GM12878 (cell line): ENCODE measurements around the gene ZNF785. TPM values are rescaled to one million over a fixed set of nuclear protein-coding genes. Genes with fewer than 3 reads are reported as not detected.

ENCODE experiments used
- ATAC-seq: fragments of 200-7000 bp; cut with Tn5 transposase; 3 replicates; pipeline ENCODE4 v1.9.1; 2020; ENCODE audit warnings: mild to moderate bottlenecking, moderate library complexity
- BruUV-seq: library from RNA; stranded (reverse); fragments of 400-500 nt; replicated peaks from 2 replicates; lab custom pipeline; 2021; lab: Mats Ljungman, UMichigan
- CTCF ChIA-PET: fragments of 300-600 bp; sonication (Branson Sonifier 250); formaldehyde crosslinking; extraction: SDS; loops from one replicate; lab custom pipeline; 2021; ENCODE audit warnings: inconsistent platforms; lab: Yijun Ruan, JAX
- POLR2A ChIA-PET: fragments of 350-600 bp; formaldehyde crosslinking; extraction: SDS; loops from one replicate; lab custom pipeline; 2021; ENCODE audit warnings: inconsistent platforms; lab: Charles Lee
- RAD21 ChIA-PET: fragments of 300-600 bp; sonication (Branson Sonifier 250); formaldehyde crosslinking; loops from one replicate; lab custom pipeline; 2023; ENCODE audit warnings: antibody characterized with exemption; ENCODE audit not compliant: unreplicated experiment; lab: Charles Lee
- SMC1A ChIA-PET: fragments of 300-600 bp; sonication (Branson Sonifier 250); formaldehyde crosslinking; loops from one replicate; lab custom pipeline; 2023; ENCODE audit not compliant: unreplicated experiment, uncharacterized antibody; lab: Charles Lee
- DNase-seq: peaks from one replicate; pipeline ENCODE4 v3.0.0-alpha.2; 2011; ENCODE audit warnings: low read depth, low spot score
- FAIRE-seq: peaks from 3 replicates; lab custom pipeline; 2011; peaks lifted over from hg19 to GRCh38; lab: Jason Lieb, UNC
- H2AFZ ChIP-seq: 2 replicates; pipeline ENCODE4 v1.6.0; 2011; ENCODE audit warnings: low read depth, low read length, control low read depth; ENCODE audit not compliant: control insufficient read depth
- H3K27ac ChIP-seq: 2 replicates; pipeline ENCODE4 v1.5.1; 2011; ENCODE audit warnings: control low read depth; ENCODE audit not compliant: control insufficient read depth, insufficient read depth
- H3K27me3 ChIP-seq, 2 experiments: replicated peaks in 1 of 2; 2 replicates each; pipeline versions ENCODE4 v1.6.0 to v1.6.1; 2011; ENCODE audit warnings: low read length in 1 of 2; ENCODE audit not compliant: control insufficient read depth in 2 of 2, insufficient read depth in 2 of 2
- H3K36me3 ChIP-seq, 2 experiments: 2 replicates each; pipeline ENCODE4 v1.5.1; 2011; ENCODE audit warnings: low read length in 1 of 2; ENCODE audit not compliant: control insufficient read depth in 2 of 2, insufficient read depth in 2 of 2
- H3K4me1 ChIP-seq: 2 replicates; pipeline ENCODE4 v1.6.1; 2011; ENCODE audit warnings: mild to moderate bottlenecking, low read length, moderate library complexity, mixed read lengths; ENCODE audit not compliant: control insufficient read depth, insufficient read depth
- H3K4me2 ChIP-seq: 2 replicates; pipeline ENCODE4 v1.6.0; 2011; ENCODE audit warnings: control low read depth; ENCODE audit not compliant: control insufficient read depth, insufficient read depth
- H3K4me3 ChIP-seq: fragments of 200-600 bp; sonication (generic); 2 replicates; pipeline ENCODE4 v1.5.1; 2016
- H3K79me2 ChIP-seq: 2 replicates; pipeline ENCODE4 v1.6.0; 2011; ENCODE audit warnings: low read length; ENCODE audit not compliant: control insufficient read depth, insufficient read depth
- H3K9ac ChIP-seq: 2 replicates; pipeline ENCODE4 v1.8.0; 2011; ENCODE audit warnings: low read length, control low read depth, mixed read lengths; ENCODE audit not compliant: control insufficient read depth, insufficient read depth
- H3K9me3 ChIP-seq: replicated peaks from 3 replicates; pipeline ENCODE4 v1.5.1; 2011; ENCODE audit warnings: mild to moderate bottlenecking, low read length; ENCODE audit not compliant: control insufficient read depth, insufficient read depth
- H4K20me1 ChIP-seq: 2 replicates; pipeline ENCODE4 v1.6.0; 2011; ENCODE audit not compliant: control insufficient read depth, insufficient read depth
- BACH1 ChIP-seq: fragments of 450-650 bp; IDR thresholded peaks from 2 replicates; pipeline ENCODE4 v1.6.1; 2017; ENCODE audit warnings: mild to moderate bottlenecking, borderline replicate concordance
- CREB1 ChIP-seq: IDR thresholded peaks from 2 replicates; pipeline ENCODE4 v1.6.1; 2012; ENCODE audit warnings: low read depth, mild to moderate bottlenecking, inconsistent platforms
- EP300 ChIP-seq, 2 experiments: fragments of 150-350 bp in 1 of 2; IDR thresholded peaks; 2 replicates each; pipeline ENCODE4 v1.6.1; 2011 to 2012; ENCODE audit warnings: low read depth in 2 of 2, low read length in 2 of 2, borderline replicate concordance in 1 of 2, improper control_type of control experiment in 1 of 2, inconsistent platforms in 1 of 2; ENCODE audit not compliant: control insufficient read depth in 1 of 2
- KLF5 ChIP-seq: fragments of 450-650 bp; IDR thresholded peaks from 2 replicates; pipeline ENCODE4 v1.6.1; 2014; ENCODE audit warnings: mild to moderate bottlenecking; ENCODE audit not compliant: partially characterized antibody
- RELB ChIP-seq: fragments of 450-650 bp; IDR thresholded peaks from 2 replicates; pipeline ENCODE4 v1.6.1; 2017; ENCODE audit warnings: low read depth, mild to moderate bottlenecking, moderate library complexity
- SPI1 ChIP-seq: IDR thresholded peaks from 2 replicates; pipeline ENCODE4 v1.6.1; 2011; ENCODE audit warnings: low read depth, mild to moderate bottlenecking, low read length, moderate library complexity, borderline replicate concordance; ENCODE audit not compliant: insufficient read depth
- ZNF24 ChIP-seq: fragments of 450-650 bp; IDR thresholded peaks from 2 replicates; pipeline ENCODE4 v1.6.1; 2017; ENCODE audit warnings: antibody characterized with exemption, mild to moderate bottlenecking
- WGBS: methylation state at CpG from one replicate; pipeline ENCODE4 v1.1.6; 2016; ENCODE audit warnings: low lambda C conversion rate; ENCODE audit not compliant: insufficient replicate concordance, insufficient coverage; ENCODE audit errors: missing lambda C conversion rate; 5-methylcytosine and 5-hydroxymethylcytosine counted together
- in situ Hi-C: fragments of 300-500 bp; cut with MboI; formaldehyde crosslinking; loops from 9 replicates; pipeline ENCODE4 v1.14.3; 2018; ENCODE audit warnings: mixed read lengths
- intact Hi-C: fragments of 100-400 bp; cut with micrococcal nuclease; formaldehyde crosslinking; loops from one replicate; pipeline ENCODE4 v1.14.2; 2022; ENCODE audit not compliant: unreplicated experiment
- polyA plus RNA-seq, 11 experiments: library from polyadenylated mRNA; depleted of rRNA in 4 of 11; unstranded in 6 of 11; stranded (reverse) in 5 of 11; fragments of >200 nt; fragmentation: Nextera tagmentation in 4 of 11; fragmentation: Illumina TruSeq in 1 of 11; extraction: Ambion mirVana in 4 of 11; extraction: Trizol in 1 of 11; gene quantifications; 1 replicate in 1 of 11; 2 replicates in 10 of 11; pipeline versions ENCODE4 v1.2.1 to v1.2.3, GENCODE V29; 2011 to 2016; ENCODE audit warnings: inconsistent platforms in 2 of 11, missing spikeins in 2 of 11, low read depth in 1 of 11
- total RNA-seq, 4 experiments: library from RNA; depleted of rRNA in 3 of 4; stranded (reverse); fragments of >200 nt in 3 of 4; fragmentation: Illumina TruSeq in 1 of 4; extraction: Trizol in 1 of 4; gene quantifications; 2 replicates each; pipeline versions ENCODE4 v1.2.1 to v1.2.3, GENCODE V29; 2013 to 2021
- TF ChIP-seq, protein P1 (sequence below): fragments of 450-650 bp; IDR thresholded peaks from 2 replicates; pipeline ENCODE4 v1.6.1; 2017; ENCODE audit warnings: mild to moderate bottlenecking
- TF ChIP-seq, protein P2 (sequence below): fragments of 450-650 bp; IDR thresholded peaks from 2 replicates; pipeline ENCODE4 v1.6.1; 2017; ENCODE audit warnings: mild to moderate bottlenecking, moderate library complexity
- TF ChIP-seq, protein P3 (sequence below): fragments of 450-650 bp; IDR thresholded peaks from 2 replicates; pipeline ENCODE4 v1.6.1; 2017; ENCODE audit warnings: mild to moderate bottlenecking, moderate library complexity

Gene ZNF785
- total and polyA plus RNA-seq, 10 of the 15 experiments (the other 5 are each of a cell fraction or from before 2014, with no cell fraction given): 0.87 to 11.5 (median 7.5) TPM

- H3K4me3 ChIP-seq: peak overlapping the region; percentile 98
- DNase-seq (no peak), ATAC-seq (peak; percentile 65), FAIRE-seq (no peak)
- POLR2A ChIA-PET: interaction anchor here (0.6 to 3.6 kb wide), 9 partner anchors 10 to 203 kb away, joined by 3 to 16 read pairs (median 5); partner anchors contain the start of genes DCTPP1, SEPTIN1 and ZNF747
- H4K20me1 ChIP-seq: no peaks in the 10 kb centered on the region
- H2AFZ ChIP-seq: peak overlapping the region; percentile 89
- intact Hi-C loops: loop anchor here (2.0 kb wide), 1 partner anchor 50 kb away; the partner anchor contains the start of gene ZNF747
- H3K4me1 ChIP-seq: peaks cover 3% of the 10 kb centered on the region; the same call in 1 of the 2 replicates
- SMC1A ChIA-PET: interaction anchor here (1.0 to 4.3 kb wide), 6 partner anchors 13 to 155 kb away, joined by 4 to 17 read pairs (median 7); partner anchors contain the start of genes DCTPP1, ZNF688 and ZNF747
- H3K79me2 ChIP-seq: peaks cover 27% of the 10 kb centered on the region
- H3K27ac ChIP-seq: peak overlapping the region; percentile 89
- in situ Hi-C loops: no loop called here
- H3K4me2 ChIP-seq: peak overlapping the region; percentile 81
- peak overlapping the region; percentile 96 for H3K9ac ChIP-seq
- WGBS: under 1% methylated on average over 20 of the region's 23 CpGs
- no peaks in the 10 kb centered on the region for H3K9me3 ChIP-seq
- RAD21 ChIA-PET: interaction anchor here (0.8 to 3.2 kb wide), 8 partner anchors 13 to 155 kb away, joined by 3 to 13 read pairs (median 4); partner anchors contain the start of genes DCTPP1, ZNF747 and ZNF764
- CTCF ChIA-PET: interaction anchor here (0.9 to 5.1 kb wide), 11 partner anchors 11 to 155 kb away, joined by 3 to 29 read pairs (median 5); partner anchors contain the start of genes DCTPP1, ZNF688, ZNF689 and ZNF747
- H3K27me3 ChIP-seq: no peaks in the 10 kb centered on the region
- H3K36me3 ChIP-seq: peaks cover 0 to 3% of the 10 kb centered on the region in 2 experiments; a peak in 3 of 4 replicates
- BruUV-seq: TSS peak; percentile 77
- TF ChIP-seq RELB (no peak), EP300 (IDR thresholded peaks at IDR 0.05; ENCODE audit: borderline replicate concordance in 1 of 2, control insufficient read depth in 1 of 2, low read depth in 2 of 2, low read length in 2 of 2) (no peak), ZNF24 (no peak), CREB1 (no peak), KLF5 (no peak), SPI1 (0 out of 2 replicates have a peak, but pooled peaks have one; percentile 19), BACH1 (no peak)
- TF ChIP-seq, protein P1, sequence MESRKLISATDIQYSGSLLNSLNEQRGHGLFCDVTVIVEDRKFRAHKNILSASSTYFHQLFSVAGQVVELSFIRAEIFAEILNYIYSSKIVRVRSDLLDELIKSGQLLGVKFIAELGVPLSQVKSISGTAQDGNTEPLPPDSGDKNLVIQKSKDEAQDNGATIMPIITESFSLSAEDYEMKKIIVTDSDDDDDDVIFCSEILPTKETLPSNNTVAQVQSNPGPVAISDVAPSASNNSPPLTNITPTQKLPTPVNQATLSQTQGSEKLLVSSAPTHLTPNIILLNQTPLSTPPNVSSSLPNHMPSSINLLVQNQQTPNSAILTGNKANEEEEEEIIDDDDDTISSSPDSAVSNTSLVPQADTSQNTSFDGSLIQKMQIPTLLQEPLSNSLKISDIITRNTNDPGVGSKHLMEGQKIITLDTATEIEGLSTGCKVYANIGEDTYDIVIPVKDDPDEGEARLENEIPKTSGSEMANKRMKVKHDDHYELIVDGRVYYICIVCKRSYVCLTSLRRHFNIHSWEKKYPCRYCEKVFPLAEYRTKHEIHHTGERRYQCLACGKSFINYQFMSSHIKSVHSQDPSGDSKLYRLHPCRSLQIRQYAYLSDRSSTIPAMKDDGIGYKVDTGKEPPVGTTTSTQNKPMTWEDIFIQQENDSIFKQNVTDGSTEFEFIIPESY: no peak
- TF ChIP-seq, protein P2, sequence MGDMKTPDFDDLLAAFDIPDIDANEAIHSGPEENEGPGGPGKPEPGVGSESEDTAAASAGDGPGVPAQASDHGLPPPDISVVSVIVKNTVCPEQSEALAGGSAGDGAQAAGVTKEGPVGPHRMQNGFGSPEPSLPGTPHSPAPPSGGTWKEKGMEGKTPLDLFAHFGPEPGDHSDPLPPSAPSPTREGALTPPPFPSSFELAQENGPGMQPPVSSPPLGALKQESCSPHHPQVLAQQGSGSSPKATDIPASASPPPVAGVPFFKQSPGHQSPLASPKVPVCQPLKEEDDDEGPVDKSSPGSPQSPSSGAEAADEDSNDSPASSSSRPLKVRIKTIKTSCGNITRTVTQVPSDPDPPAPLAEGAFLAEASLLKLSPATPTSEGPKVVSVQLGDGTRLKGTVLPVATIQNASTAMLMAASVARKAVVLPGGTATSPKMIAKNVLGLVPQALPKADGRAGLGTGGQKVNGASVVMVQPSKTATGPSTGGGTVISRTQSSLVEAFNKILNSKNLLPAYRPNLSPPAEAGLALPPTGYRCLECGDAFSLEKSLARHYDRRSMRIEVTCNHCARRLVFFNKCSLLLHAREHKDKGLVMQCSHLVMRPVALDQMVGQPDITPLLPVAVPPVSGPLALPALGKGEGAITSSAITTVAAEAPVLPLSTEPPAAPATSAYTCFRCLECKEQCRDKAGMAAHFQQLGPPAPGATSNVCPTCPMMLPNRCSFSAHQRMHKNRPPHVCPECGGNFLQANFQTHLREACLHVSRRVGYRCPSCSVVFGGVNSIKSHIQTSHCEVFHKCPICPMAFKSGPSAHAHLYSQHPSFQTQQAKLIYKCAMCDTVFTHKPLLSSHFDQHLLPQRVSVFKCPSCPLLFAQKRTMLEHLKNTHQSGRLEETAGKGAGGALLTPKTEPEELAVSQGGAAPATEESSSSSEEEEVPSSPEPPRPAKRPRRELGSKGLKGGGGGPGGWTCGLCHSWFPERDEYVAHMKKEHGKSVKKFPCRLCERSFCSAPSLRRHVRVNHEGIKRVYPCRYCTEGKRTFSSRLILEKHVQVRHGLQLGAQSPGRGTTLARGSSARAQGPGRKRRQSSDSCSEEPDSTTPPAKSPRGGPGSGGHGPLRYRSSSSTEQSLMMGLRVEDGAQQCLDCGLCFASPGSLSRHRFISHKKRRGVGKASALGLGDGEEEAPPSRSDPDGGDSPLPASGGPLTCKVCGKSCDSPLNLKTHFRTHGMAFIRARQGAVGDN: no peak
- TF ChIP-seq, protein P3, sequence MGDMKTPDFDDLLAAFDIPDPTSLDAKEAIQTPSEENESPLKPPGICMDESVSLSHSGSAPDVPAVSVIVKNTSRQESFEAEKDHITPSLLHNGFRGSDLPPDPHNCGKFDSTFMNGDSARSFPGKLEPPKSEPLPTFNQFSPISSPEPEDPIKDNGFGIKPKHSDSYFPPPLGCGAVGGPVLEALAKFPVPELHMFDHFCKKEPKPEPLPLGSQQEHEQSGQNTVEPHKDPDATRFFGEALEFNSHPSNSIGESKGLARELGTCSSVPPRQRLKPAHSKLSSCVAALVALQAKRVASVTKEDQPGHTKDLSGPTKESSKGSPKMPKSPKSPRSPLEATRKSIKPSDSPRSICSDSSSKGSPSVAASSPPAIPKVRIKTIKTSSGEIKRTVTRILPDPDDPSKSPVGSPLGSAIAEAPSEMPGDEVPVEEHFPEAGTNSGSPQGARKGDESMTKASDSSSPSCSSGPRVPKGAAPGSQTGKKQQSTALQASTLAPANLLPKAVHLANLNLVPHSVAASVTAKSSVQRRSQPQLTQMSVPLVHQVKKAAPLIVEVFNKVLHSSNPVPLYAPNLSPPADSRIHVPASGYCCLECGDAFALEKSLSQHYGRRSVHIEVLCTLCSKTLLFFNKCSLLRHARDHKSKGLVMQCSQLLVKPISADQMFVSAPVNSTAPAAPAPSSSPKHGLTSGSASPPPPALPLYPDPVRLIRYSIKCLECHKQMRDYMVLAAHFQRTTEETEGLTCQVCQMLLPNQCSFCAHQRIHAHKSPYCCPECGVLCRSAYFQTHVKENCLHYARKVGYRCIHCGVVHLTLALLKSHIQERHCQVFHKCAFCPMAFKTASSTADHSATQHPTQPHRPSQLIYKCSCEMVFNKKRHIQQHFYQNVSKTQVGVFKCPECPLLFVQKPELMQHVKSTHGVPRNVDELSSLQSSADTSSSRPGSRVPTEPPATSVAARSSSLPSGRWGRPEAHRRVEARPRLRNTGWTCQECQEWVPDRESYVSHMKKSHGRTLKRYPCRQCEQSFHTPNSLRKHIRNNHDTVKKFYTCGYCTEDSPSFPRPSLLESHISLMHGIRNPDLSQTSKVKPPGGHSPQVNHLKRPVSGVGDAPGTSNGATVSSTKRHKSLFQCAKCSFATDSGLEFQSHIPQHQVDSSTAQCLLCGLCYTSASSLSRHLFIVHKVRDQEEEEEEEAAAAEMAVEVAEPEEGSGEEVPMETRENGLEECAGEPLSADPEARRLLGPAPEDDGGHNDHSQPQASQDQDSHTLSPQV: no peak
Observed at GRCh38 chr16:30585022-30585399, 486 bp downstream of the ZNF785 start.
